ENCODE results near the gene LCP1. TPM values are rescaled to one million over a fixed set of nuclear protein-coding genes. Genes with fewer than 3 reads are reported as not detected.
"Not testable (repeated sequence)": the region's sequence is repeated elsewhere in the genome, so short reads cannot be mapped to it uniquely, and the experiment has no call there.

The LCP1 gene
- total RNA-seq, 6 experiments from 2014 or later, result 0.05 TPM; not detected in 5

GRCh38 chr13:46166224-46166584 lies 15.8 kb downstream of the LCP1 start:
- Mint-ChIP-seq H3K4me3 (no peak overlapping the region), H3K4me1 (ENCODE audit: low read depth) (no peaks in the 10 kb centered on the region), H3K36me3 (ENCODE audit: low read depth) (no peaks in the 10 kb centered on the region), H3K9me3 (no peaks in the 10 kb centered on the region), H3K27me3 (ENCODE audit: insufficient read depth) (peaks cover 2% of the 10 kb centered on the region; the same call in 1 of the 2 replicates), H3K27ac (no peak overlapping the region)
- no peak for DNase-seq
- no peak for TF ChIP-seq CTCF (IDR thresholded peaks at IDR 0.05)

- no peak overlapping the region for H3K4me3 Mint-ChIP-seq
- peaks cover 2% of the 10 kb centered on the region; the same call in 1 of the 2 replicates for H3K27me3 Mint-ChIP-seq (ENCODE audit: insufficient read depth)
- H3K4me1 Mint-ChIP-seq (ENCODE audit: low read depth), result no peaks in the 10 kb centered on the region
- DNase-seq, result no peak
- no peaks in the 10 kb centered on the region for H3K9me3 Mint-ChIP-seq
- TF ChIP-seq CTCF (IDR thresholded peaks at IDR 0.05), result no peak
- H3K36me3 Mint-ChIP-seq (ENCODE audit: low read depth), result no peaks in the 10 kb centered on the region
- H3K27ac Mint-ChIP-seq, result no peak overlapping the region
Measured at GRCh38 chr13:46165485-46166223, 16.3 kb downstream of the LCP1 start.

GRCh38 chr13:46164661-46165060 lies 17.3 kb downstream of the LCP1 start:
- H3K4me1 Mint-ChIP-seq (ENCODE audit: low read depth), result no peaks in the 10 kb centered on the region
- no peaks in the 10 kb centered on the region for H3K9me3 Mint-ChIP-seq
- H3K27me3 Mint-ChIP-seq (ENCODE audit: insufficient read depth), result peaks cover 2% of the 10 kb centered on the region; the same call in 1 of the 2 replicates

GRCh38 chr13:46162741-46163140 lies 19.2 kb downstream of the LCP1 start:
- H3K4me1 Mint-ChIP-seq (ENCODE audit: low read depth); H3K9me3 Mint-ChIP-seq; H3K27ac Mint-ChIP-seq; H3K27me3 Mint-ChIP-seq (ENCODE audit: insufficient read depth); H3K36me3 Mint-ChIP-seq (ENCODE audit: low read depth); H3K4me3 Mint-ChIP-seq; DNase-seq: not testable (repeated sequence)

More at GRCh38 chr13:46164661-46165060, 17.3 kb downstream of the LCP1 start:
- Mint-ChIP-seq H3K27ac (no peak overlapping the region), H3K36me3 (ENCODE audit: low read depth) (no peaks in the 10 kb centered on the region), H3K4me3 (no peak overlapping the region)
- TF ChIP-seq CTCF (IDR thresholded peaks at IDR 0.05), result no peak
- DNase-seq, result no peak

GRCh38 chr13:46160471-46161066 lies 21.4 kb downstream of the LCP1 start:
- Mint-ChIP-seq H3K4me3 (0 out of 2 replicates have a peak overlapping the region, but pooled peaks have one; percentile 17), H3K36me3 (ENCODE audit: low read depth) (no peaks in the 10 kb centered on the region), H3K27me3 (ENCODE audit: insufficient read depth) (peaks cover 2% of the 10 kb centered on the region; the same call in 1 of the 2 replicates), H3K4me1 (ENCODE audit: low read depth) (no peaks in the 10 kb centered on the region), H3K9me3 (no peaks in the 10 kb centered on the region), H3K27ac (no peak overlapping the region)
- DNase-seq, result peak; percentile 39
- TF ChIP-seq CTCF (IDR thresholded peaks at IDR 0.05), result peak; percentile 90

- no peaks in the 10 kb centered on the region for H3K36me3 Mint-ChIP-seq (ENCODE audit: low read depth)
- H3K4me3 Mint-ChIP-seq, result no peak overlapping the region
- no peak for TF ChIP-seq CTCF (IDR thresholded peaks at IDR 0.05)
- H3K27me3 Mint-ChIP-seq (ENCODE audit: insufficient read depth), result peaks cover 2% of the 10 kb centered on the region; the same call in 1 of the 2 replicates
- no peaks in the 10 kb centered on the region for H3K9me3 Mint-ChIP-seq
- no peaks in the 10 kb centered on the region for H3K4me1 Mint-ChIP-seq (ENCODE audit: low read depth)
- no peak for DNase-seq
- no peak overlapping the region for H3K27ac Mint-ChIP-seq
Measured at GRCh38 chr13:46160065-46160464, 21.9 kb downstream of the LCP1 start.

Measured in HFFc6 (cell line).